Measurements from ENCODE around the gene NFIC. TPM values are rescaled to one million over a fixed set of nuclear protein-coding genes. Genes with fewer than 3 reads are reported as not detected.

Gene NFIC
- total RNA-seq, 1 experiment from 2014 or later = 8.0 TPM

- WGBS (ENCODE audit: extremely low coverage, insufficient read length, low lambda C conversion rate) = no CpG with 5 or more reads among the region's 11 CpGs
- no peak overlapping the region for H3K56ac ChIP-seq (ENCODE audit: insufficient read length, low read depth, low read length)
Observed at GRCh38 chr19:3433805-3434540, 67.6 kb downstream of the NFIC start.

More at GRCh38 chr19:3433805-3434540, 67.6 kb downstream of the NFIC start:
- peaks cover 8% of the 10 kb centered on the region in 2 experiments for H3K4me1 Mint-ChIP-seq
- Histone ChIP-seq H2BK5ac (ENCODE audit: insufficient read length, low read length) (no peak overlapping the region), H3K9ac (ENCODE audit: extremely low read depth, insufficient read length, low read length) (no peak overlapping the region), H2AK5ac (ENCODE audit: insufficient read length, low read length) (no peak overlapping the region), H3K79me1 (ENCODE audit: insufficient read depth, low read depth, low read length, poor library complexity, severe bottlenecking) (no peaks in the 10 kb centered on the region), H3K4me2 (ENCODE audit: insufficient read depth, insufficient read length, low read length) (no peak overlapping the region), H2BK15ac (ENCODE audit: low read depth, low read length) (no peak overlapping the region), H3K9me3 (ENCODE audit: control insufficient read depth, low read depth, low read length) (no peaks in the 10 kb centered on the region), H2AFZ (ENCODE audit: low read length) (no peak overlapping the region), H3K79me2 (ENCODE audit: insufficient read depth, low read length) (no peaks in the 10 kb centered on the region), H3K18ac (ENCODE audit: insufficient read length, low read depth, low read length) (no peak overlapping the region), H4K20me1 (ENCODE audit: control insufficient read depth, insufficient read depth, insufficient read length) (no peaks in the 10 kb centered on the region), H3K23ac (ENCODE audit: insufficient read length, low read depth, low read length) (no peak overlapping the region), H3K23me2 (ENCODE audit: insufficient read length, low read depth, low read length, poor library complexity, severe bottlenecking) (peaks cover 4% of the 10 kb centered on the region), H2BK20ac (ENCODE audit: low read depth, low read length, poor library complexity, severe bottlenecking) (no peak overlapping the region), H4K8ac (replicated peaks; ENCODE audit: insufficient read length, low read depth, low read length) (no peak overlapping the region), H2BK120ac (ENCODE audit: low read depth, low read length, poor library complexity, severe bottlenecking) (no peak overlapping the region), H4K5ac (ENCODE audit: insufficient read length, low read depth, low read length) (no peak overlapping the region), H3K27me3 (ENCODE audit: insufficient read depth, low read length) (no peaks in the 10 kb centered on the region), H3K27ac (ENCODE audit: insufficient read length, low read depth, low read length) (no peak overlapping the region), H3T11ph (ENCODE audit: low read length) (no peak overlapping the region), H4K91ac (ENCODE audit: insufficient read length, low read depth, low read length) (no peak overlapping the region), H3K14ac (ENCODE audit: insufficient read depth, low read length) (no peak overlapping the region), H3K4ac (ENCODE audit: low read depth, low read length) (no peak overlapping the region), H3K4me1 (ENCODE audit: insufficient read depth, low read length) (no peaks in the 10 kb centered on the region), H2BK12ac (ENCODE audit: insufficient read length, low read depth, low read length) (no peak overlapping the region)
- no peaks in the 10 kb centered on the region for H3K36me3 Mint-ChIP-seq (ENCODE audit: insufficient read depth in 1 of 3, low read depth in 3 of 3)
- DNase-seq = no peak
- peaks cover 17% of the 10 kb centered on the region for H3K27me3 Mint-ChIP-seq (ENCODE audit: low read depth)
- TF ChIP-seq CTCF (conservative IDR thresholded peaks at IDR 0.05) = no peak
- H3K4me3 Mint-ChIP-seq = peak overlapping the region; percentile 97 to 98
- no peaks in the 10 kb centered on the region; a peak in 1 of 5 replicates for H3K9me3 Mint-ChIP-seq
- H3K27ac Mint-ChIP-seq = no peak overlapping the region; a peak in 1 of 7 replicates
